RWPE1 (cell line): ENCODE data around the gene AOAH.

Experiments
- CTCF ChIA-PET: fragments of 350-600 bp; sonication (Branson Sonifier 250); formaldehyde crosslinking; extraction: SDS; loops from one replicate; lab custom pipeline; 2021; lab: Yijun Ruan, JAX
- POLR2A ChIA-PET: fragments of 400-600 bp; formaldehyde crosslinking; extraction: SDS; loops from one replicate; lab custom pipeline; 2020; ENCODE audit warnings: antibody characterized with exemption; ENCODE audit not compliant: low non-redundant PET; lab: Yijun Ruan, JAX
- DNase-seq: peaks from one replicate; pipeline ENCODE4 v3.0.0; 2012; ENCODE audit warnings: low spot score
- H3K27ac ChIP-seq: fragments of 450-650 bp; 2 replicates; pipeline ENCODE4 v1.5.1; 2017
- TF ChIP-seq, protein P1 (sequence below): fragments of 450-650 bp; conservative IDR thresholded peaks from 2 replicates; pipeline ENCODE4 v1.5.1; 2017; ENCODE audit warnings: low read depth, mild to moderate bottlenecking

Gene AOAH, protein sequence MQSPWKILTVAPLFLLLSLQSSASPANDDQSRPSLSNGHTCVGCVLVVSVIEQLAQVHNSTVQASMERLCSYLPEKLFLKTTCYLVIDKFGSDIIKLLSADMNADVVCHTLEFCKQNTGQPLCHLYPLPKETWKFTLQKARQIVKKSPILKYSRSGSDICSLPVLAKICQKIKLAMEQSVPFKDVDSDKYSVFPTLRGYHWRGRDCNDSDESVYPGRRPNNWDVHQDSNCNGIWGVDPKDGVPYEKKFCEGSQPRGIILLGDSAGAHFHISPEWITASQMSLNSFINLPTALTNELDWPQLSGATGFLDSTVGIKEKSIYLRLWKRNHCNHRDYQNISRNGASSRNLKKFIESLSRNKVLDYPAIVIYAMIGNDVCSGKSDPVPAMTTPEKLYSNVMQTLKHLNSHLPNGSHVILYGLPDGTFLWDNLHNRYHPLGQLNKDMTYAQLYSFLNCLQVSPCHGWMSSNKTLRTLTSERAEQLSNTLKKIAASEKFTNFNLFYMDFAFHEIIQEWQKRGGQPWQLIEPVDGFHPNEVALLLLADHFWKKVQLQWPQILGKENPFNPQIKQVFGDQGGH

DNA sequence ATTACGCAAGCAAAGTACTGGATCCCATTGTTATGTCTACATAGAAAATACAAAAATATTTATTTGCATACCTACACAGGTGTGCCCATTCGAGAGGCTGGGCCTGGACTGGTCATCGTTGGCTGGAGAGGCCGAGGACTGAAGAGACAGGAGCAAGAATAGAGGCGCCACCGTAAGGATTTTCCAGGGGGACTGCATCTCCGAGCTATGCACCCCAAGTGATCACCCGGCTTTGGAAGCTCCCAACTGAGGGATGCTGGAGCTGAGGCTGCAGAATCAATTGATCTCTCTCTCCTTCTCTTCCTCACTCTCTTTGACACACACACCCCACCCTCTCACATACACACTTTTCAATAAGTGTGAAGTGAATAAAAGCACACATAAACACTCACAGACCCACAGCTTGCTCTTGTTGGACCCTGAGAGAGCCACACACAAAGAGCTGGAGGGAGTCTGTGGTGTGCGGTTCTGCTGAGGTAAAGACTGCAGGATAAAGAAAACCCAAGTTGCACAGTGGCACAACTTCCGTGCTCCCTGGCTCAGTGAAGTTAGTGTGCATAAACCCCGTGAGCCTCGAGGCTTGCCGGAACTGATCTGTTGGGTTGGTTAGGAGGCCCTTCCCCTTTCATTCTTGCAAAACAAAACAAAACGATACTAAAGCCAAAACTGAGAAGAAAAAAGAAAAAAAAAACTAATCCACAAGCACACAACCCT, at the start of gene AOAH:
TSS of gene AOAH (minus strand) at position 544 of the 714 bp plus-strand sequence. CDS start at position 198, 346 bp downstream.
- TF ChIP-seq, protein P1, sequence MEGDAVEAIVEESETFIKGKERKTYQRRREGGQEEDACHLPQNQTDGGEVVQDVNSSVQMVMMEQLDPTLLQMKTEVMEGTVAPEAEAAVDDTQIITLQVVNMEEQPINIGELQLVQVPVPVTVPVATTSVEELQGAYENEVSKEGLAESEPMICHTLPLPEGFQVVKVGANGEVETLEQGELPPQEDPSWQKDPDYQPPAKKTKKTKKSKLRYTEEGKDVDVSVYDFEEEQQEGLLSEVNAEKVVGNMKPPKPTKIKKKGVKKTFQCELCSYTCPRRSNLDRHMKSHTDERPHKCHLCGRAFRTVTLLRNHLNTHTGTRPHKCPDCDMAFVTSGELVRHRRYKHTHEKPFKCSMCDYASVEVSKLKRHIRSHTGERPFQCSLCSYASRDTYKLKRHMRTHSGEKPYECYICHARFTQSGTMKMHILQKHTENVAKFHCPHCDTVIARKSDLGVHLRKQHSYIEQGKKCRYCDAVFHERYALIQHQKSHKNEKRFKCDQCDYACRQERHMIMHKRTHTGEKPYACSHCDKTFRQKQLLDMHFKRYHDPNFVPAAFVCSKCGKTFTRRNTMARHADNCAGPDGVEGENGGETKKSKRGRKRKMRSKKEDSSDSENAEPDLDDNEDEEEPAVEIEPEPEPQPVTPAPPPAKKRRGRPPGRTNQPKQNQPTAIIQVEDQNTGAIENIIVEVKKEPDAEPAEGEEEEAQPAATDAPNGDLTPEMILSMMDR: no peak
- ChIA-PET POLR2A (no interaction called here), CTCF (no interaction called here)

DNA sequence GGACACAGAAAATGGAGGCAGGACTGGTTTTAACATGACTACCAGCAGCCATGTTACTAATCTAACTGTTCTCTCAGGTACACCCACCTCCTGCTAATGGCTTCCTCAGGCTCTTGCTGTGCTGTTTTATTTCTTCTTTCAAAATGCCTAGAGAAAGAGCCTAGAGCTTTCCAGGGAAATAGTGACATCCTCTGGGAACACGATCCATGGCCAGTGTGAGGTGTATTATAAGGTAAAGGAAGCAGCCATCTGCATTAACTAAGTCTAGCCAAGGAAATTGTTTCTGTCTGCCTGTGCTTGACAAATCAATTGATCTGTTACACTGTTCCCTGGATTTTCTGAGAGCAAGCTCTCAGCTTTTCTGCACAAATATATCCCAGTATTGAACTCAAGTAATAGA, 42.2 kb upstream of the AOAH start:
- POLR2A ChIA-PET: no interaction called here

More for the DNA sequence above, at the start of gene AOAH:
- DNase-seq: no peak
- H3K27ac ChIP-seq: no peak within 1 kb of the TSS

DNA sequence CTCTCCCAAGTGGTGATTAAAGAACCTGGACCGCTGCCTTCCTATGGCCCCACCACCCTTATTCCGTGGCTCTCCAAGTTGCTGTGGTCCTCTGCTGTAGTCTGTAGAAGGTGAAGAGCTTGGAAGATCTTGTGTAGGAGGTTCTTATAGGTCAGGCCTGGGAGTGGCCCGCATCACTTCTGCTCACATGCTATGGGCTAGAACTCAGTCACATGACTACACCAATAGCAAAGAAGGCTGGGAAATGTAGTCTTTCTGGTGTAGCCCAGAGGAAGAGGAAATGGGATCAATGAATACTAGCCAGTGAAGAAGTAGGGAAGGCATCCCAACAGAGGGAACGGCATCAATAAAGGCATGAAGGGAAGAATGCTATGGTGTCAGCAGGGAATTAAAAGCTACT, 41.3 kb upstream of the AOAH start:
- no peak overlapping the region for H3K27ac ChIP-seq
- CTCF ChIA-PET: no interaction called here
- POLR2A ChIA-PET: no interaction called here
- no peak for DNase-seq
- TF ChIP-seq, protein P1: no peak

More for the DNA sequence above, 42.2 kb upstream of the AOAH start:
- no peak for DNase-seq
- TF ChIP-seq, protein P1: no peak
- CTCF ChIA-PET: interaction anchor here (0.6 to 0.7 kb wide), 2 partner anchors 342 to 1893 kb away, joined by 3 to 7 read pairs; no protein-coding TSS in a partner anchor
- H3K27ac ChIP-seq: no peak overlapping the region

DNA sequence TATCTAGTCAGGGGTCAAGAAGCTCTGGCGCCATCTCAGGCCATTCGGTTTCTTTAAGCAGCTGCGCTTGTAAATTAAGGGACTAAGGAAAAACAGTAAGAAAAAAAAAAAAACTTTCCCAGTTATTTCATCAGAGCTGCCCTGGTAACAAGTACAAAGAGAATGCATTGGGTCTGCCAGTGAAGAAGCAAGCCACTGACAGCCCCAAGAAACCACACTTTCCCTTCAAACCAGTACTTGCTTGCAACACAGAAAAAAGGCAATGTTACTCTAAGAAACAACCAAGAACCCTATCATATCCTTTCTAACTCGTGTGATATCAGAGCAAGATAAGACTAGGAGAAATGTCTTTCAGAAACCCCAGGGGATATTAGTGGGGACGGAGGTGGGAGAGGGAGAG, 40.6 kb upstream of the AOAH start:
- TF ChIP-seq, protein P1: no peak
- no peak for DNase-seq
- ChIA-PET CTCF (interaction anchor here (0.6 kb wide), 1 partner anchor 50 kb away, joined by 3 read pairs; no protein-coding TSS in a partner anchor), POLR2A (no interaction called here)
- no peak overlapping the region for H3K27ac ChIP-seq

DNA sequence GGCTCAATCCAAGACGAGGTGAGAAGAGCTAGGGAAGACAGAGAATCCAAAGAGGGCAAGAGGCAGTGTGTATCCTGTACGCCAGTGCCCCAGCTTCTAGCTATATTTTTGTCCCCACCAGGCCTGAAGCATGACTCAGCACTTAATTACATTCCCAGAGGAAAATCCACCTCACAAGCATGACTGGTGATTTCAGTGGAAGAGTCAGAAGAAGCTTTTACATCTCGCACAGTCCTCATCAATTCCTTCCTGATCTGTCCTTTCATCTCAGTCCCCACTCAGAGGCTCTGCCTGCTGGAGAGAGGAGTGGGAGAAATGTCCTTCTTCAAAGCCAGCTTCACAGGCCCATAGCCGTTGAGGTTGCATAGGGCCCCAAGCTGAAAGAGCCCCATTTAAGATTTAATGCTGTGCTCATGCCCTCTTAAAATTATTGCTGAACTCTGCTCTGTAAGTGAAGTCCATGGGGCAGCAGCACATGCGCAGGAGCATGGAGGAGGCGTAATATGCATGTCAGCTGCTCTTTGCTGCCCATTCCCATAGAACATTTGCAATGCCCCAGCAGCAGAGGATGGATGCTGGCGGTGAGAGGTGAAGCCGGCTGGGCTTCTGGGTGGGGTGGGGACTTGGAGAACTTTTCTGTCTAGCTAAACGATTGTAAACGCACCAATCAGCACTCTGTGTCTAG, 39.0 kb upstream of the AOAH start:
- TF ChIP-seq, protein P1: no peak
- DNase-seq: no peak
- no peak overlapping the region for H3K27ac ChIP-seq
- CTCF ChIA-PET: interaction anchor here (0.6 to 0.9 kb wide), 5 partner anchors 16 to 139 kb away, joined by 3 to 4 read pairs (median 4); no protein-coding TSS in a partner anchor
- POLR2A ChIA-PET: no interaction called here
